Calu3 (cell line): ENCODE measurements around the gene HAUS1. TPM values are rescaled to one million over a fixed set of nuclear protein-coding genes. Genes with fewer than 3 reads are reported as not detected.
A peak's percentile ranks its signal among the peaks of the same experiment; 100 is the strongest.

Source experiments
- BruUV-seq: library from RNA; stranded (reverse); fragments of 400-500 nt; replicated peaks from 2 replicates; lab custom pipeline; 2021; lab: Mats Ljungman, UMichigan
- CTCF ChIA-PET: fragments of 300-600 bp; sonication (Branson Sonifier 250); formaldehyde crosslinking; loops from one replicate; lab custom pipeline; 2022; ENCODE audit warnings: antibody characterized with exemption; lab: Charles Lee
- DNase-seq: peaks from one replicate; pipeline ENCODE4 v3.0.0; 2022
- H3K27ac Mint-ChIP-seq: one replicate; pipeline ENCODE4 v1.8.0; 2022; ENCODE audit warnings: mixed read lengths; ENCODE audit not compliant: unreplicated experiment
- H3K27me3 Mint-ChIP-seq: one replicate; pipeline ENCODE4 v1.8.0; 2022; ENCODE audit warnings: mixed read lengths; ENCODE audit not compliant: unreplicated experiment
- H3K36me3 Mint-ChIP-seq: one replicate; pipeline ENCODE4 v1.8.0; 2022; ENCODE audit warnings: mild to moderate bottlenecking, moderate library complexity, mixed read lengths; ENCODE audit not compliant: insufficient read depth, unreplicated experiment
- H3K4me1 Mint-ChIP-seq: one replicate; pipeline ENCODE4 v1.8.0; 2022; ENCODE audit warnings: mild to moderate bottlenecking, low read depth, mixed read lengths; ENCODE audit not compliant: unreplicated experiment
- H3K4me3 Mint-ChIP-seq: one replicate; pipeline ENCODE4 v1.8.0; 2022; ENCODE audit warnings: mild to moderate bottlenecking, low read depth, moderate library complexity, mixed read lengths; ENCODE audit not compliant: unreplicated experiment
- H3K9me3 Mint-ChIP-seq: one replicate; pipeline ENCODE4 v1.8.0; 2022; ENCODE audit warnings: low read depth, mixed read lengths; ENCODE audit not compliant: unreplicated experiment
- intact Hi-C: fragments of 100-400 bp; cut with micrococcal nuclease; formaldehyde crosslinking; loops from one replicate; pipeline ENCODE4 v1.10.0; 2022; ENCODE audit not compliant: unreplicated experiment
- total RNA-seq: library from RNA; stranded (reverse); gene quantifications from 2 replicates; pipeline ENCODE4 v1.2.3, GENCODE V29; 2022
- TF ChIP-seq, protein P1 (sequence below): fragments of 200-600 bp; IDR thresholded peaks from one replicate; pipeline ENCODE4 v1.8.0; 2022; ENCODE audit warnings: antibody characterized with exemption; ENCODE audit not compliant: unreplicated experiment

The HAUS1 gene
- total RNA-seq, 1 experiment from 2014 or later: 35.7 TPM

GRCh38 chr18:46166261-46166970, 62.2 kb downstream of the HAUS1 start:
- Mint-ChIP-seq H3K9me3 (no peaks in the 10 kb centered on the region), H3K27me3 (no peaks in the 10 kb centered on the region), H3K4me1 (peaks cover 46% of the 10 kb centered on the region), H3K4me3 (no peak overlapping the region), H3K27ac (no peak overlapping the region), H3K36me3 (no peaks in the 10 kb centered on the region)
- CTCF ChIA-PET: interaction anchor here (1.4 kb wide), 1 partner anchor 492 kb away, joined by 4 read pairs; no protein-coding TSS in a partner anchor
- intact Hi-C loops: no loop called here
- no peak for DNase-seq
- TF ChIP-seq, protein P1, sequence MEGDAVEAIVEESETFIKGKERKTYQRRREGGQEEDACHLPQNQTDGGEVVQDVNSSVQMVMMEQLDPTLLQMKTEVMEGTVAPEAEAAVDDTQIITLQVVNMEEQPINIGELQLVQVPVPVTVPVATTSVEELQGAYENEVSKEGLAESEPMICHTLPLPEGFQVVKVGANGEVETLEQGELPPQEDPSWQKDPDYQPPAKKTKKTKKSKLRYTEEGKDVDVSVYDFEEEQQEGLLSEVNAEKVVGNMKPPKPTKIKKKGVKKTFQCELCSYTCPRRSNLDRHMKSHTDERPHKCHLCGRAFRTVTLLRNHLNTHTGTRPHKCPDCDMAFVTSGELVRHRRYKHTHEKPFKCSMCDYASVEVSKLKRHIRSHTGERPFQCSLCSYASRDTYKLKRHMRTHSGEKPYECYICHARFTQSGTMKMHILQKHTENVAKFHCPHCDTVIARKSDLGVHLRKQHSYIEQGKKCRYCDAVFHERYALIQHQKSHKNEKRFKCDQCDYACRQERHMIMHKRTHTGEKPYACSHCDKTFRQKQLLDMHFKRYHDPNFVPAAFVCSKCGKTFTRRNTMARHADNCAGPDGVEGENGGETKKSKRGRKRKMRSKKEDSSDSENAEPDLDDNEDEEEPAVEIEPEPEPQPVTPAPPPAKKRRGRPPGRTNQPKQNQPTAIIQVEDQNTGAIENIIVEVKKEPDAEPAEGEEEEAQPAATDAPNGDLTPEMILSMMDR: no peak
- no TSS peak for BruUV-seq

GRCh38 chr18:46167971-46168370, 63.8 kb downstream of the HAUS1 start:
- Mint-ChIP-seq H3K4me1 (peaks cover 44% of the 10 kb centered on the region), H3K9me3 (no peaks in the 10 kb centered on the region), H3K27ac (peak overlapping the region; percentile 15), H3K4me3 (peak overlapping the region; percentile 22), H3K36me3 (peaks cover under 1% of the 10 kb centered on the region), H3K27me3 (no peaks in the 10 kb centered on the region)
- intact Hi-C loops: no loop called here
- DNase-seq: peak; percentile 58
- CTCF ChIA-PET: no interaction called here
- TF ChIP-seq, protein P1: no peak
- BruUV-seq: no TSS peak

DNA sequence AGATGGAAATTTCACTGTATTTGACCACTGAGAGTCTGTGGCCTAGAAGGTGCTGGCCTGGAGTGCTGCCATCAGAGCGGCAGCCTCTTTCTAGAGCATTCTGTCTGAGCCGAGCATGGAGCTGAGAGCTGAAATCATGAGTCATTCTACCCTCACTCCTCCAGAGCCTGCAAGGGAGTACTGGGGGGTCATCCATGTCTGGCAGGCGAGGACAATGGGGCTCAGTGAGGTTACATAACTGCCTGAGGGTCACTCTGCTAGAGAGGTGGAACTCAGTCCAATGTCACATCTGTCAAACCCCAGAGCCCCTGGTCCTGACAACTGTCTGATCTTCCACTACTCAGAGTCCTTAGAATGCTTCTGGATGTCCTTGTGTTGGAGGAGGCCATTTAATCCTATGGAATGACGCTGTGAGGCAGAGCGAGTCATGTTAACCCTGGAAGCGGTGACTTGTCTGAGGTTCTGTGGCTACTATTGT, 65.3 kb downstream of the HAUS1 start:
- peaks cover 16% of the 10 kb centered on the region for H3K36me3 Mint-ChIP-seq
- TF ChIP-seq, protein P1: no peak
- no peak overlapping the region for H3K4me3 Mint-ChIP-seq
- no peak for DNase-seq
- peak overlapping the region; percentile 24 for H3K27ac Mint-ChIP-seq
- BruUV-seq: no TSS peak
- H3K9me3 Mint-ChIP-seq: no peaks in the 10 kb centered on the region
- CTCF ChIA-PET: no interaction called here
- peaks cover 28% of the 10 kb centered on the region for H3K4me1 Mint-ChIP-seq
- intact Hi-C loops: no loop called here
- H3K27me3 Mint-ChIP-seq: no peaks in the 10 kb centered on the region

DNA sequence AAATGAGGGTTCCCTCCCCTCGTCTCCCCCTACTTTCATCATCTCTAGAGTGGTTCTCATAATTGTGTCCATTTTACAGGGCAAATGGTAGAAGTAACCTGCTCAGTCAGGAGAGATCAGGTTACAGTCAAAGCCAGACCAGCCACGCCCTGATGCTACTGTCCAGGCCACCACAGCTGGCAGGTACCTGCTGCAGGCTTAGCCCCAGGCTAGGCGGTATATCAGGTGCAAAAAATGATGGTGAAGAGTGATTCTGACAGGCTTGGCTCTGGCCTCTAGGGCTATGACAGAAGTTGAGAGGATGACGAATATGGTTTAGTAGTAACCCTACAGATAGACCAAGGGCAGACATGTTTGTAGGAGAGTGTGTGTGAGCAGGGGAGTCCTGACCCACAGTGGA, 67.1 kb downstream of the HAUS1 start:
- intact Hi-C loops: loop anchor here (5.0 kb wide), 1 partner anchor 41 kb away; no protein-coding TSS in a partner anchor
- DNase-seq: no peak
- H3K4me1 Mint-ChIP-seq: peaks cover 20% of the 10 kb centered on the region
- H3K27me3 Mint-ChIP-seq: no peaks in the 10 kb centered on the region
- H3K9me3 Mint-ChIP-seq: no peaks in the 10 kb centered on the region
- peaks cover 28% of the 10 kb centered on the region for H3K36me3 Mint-ChIP-seq
- CTCF ChIA-PET: interaction anchor here (1.5 kb wide), 1 partner anchor 12 kb away, joined by 4 read pairs; no protein-coding TSS in a partner anchor
- no peak overlapping the region for H3K27ac Mint-ChIP-seq
- no peak overlapping the region for H3K4me3 Mint-ChIP-seq
- no TSS peak for BruUV-seq
- TF ChIP-seq, protein P1: no peak
